BLaER1 treated with 17β-estradiol and CSF1 and Interleukin-3, amounts not matched to agents 10 nM and 100 nM (cell line): ENCODE data around the gene MYO1F.

Experiments
- H3K27ac ChIP-seq, 11 experiments: shearing (Covaris generic); formaldehyde crosslinking; 2 replicates each; pipeline ENCODE4 v1.8.1; 2022
- H3K27me3 ChIP-seq, 11 experiments: shearing (Covaris generic); formaldehyde crosslinking; 2 replicates each; pipeline ENCODE4 v1.8.1; 2022
- H3K36me3 ChIP-seq, 11 experiments: shearing (Covaris generic); formaldehyde crosslinking; 2 replicates each; pipeline ENCODE4 v1.8.1; 2022
- H3K4me1 ChIP-seq, 10 experiments: shearing (Covaris generic); formaldehyde crosslinking; 2 replicates each; pipeline ENCODE4 v1.8.1; 2022
- H3K4me2 ChIP-seq, 11 experiments: shearing (Covaris generic); formaldehyde crosslinking; 2 replicates each; pipeline ENCODE4 v1.8.1; 2022
- H3K4me3 ChIP-seq, 10 experiments: shearing (Covaris generic); formaldehyde crosslinking; 2 replicates each; pipeline ENCODE4 v1.8.1; 2022
- H3K9ac ChIP-seq, 11 experiments: shearing (Covaris generic); formaldehyde crosslinking; 2 replicates each; pipeline ENCODE4 v1.8.1; 2022
- H3K9me3 ChIP-seq, 11 experiments: shearing (Covaris generic); formaldehyde crosslinking; replicated peaks in 1 of 11; 2 replicates each; pipeline ENCODE4 v1.8.1; 2022
- H4K20me1 ChIP-seq, 11 experiments: shearing (Covaris generic); formaldehyde crosslinking; 2 replicates each; pipeline ENCODE4 v1.8.1; 2022
- Cebpa-rat ChIP-seq, 11 experiments: shearing (Covaris generic); IDR thresholded peaks; 2 replicates each; pipeline ENCODE4 v1.8.1; 2022

Gene MYO1F

DNA sequence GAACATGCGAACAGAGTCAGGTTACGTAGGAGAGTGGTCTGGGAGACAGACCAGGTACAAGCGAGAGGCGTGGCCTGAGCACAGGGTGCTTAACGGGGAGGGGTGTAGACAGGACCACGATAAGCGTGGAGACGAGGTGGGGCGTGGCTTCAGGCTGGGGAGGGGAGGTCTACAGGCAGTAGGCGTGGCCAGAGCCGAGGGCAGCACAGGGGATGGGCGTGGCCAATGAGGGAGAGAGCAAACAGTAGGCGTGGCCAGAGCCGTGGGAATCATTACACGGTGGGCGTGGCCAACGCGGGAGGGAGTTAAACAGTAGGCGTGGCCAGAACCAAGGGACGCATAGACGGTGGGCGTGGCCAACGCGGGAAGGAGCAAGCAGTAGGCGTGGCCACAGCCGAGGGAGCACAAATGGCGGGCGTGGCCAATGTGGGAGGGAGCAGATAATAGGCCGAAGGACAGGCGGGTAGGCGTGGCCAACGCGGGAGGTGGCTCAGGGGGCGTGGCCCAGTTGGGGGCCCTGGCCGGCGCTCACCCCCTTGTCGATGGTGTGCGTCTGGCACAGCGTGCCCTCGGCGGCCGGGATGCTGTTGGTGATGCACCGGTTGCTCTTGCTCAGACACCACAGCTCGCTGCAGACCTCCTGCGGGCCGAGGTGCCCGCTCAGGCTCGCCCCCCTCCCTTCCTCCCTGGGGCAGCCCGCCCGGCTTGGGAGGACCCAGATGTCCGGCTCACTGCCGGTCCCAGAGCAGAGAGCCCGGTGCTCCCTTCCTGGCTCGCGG is 15.2 kb upstream of the MYO1F start:
- no peak for TF ChIP-seq Cebpa-rat (IDR thresholded peaks at IDR 0.05)
- Histone ChIP-seq H3K4me1 (peaks cover 12 to 54% (median 45%) of the 10 kb centered on the region in 10 experiments), H3K27me3 (no peaks in the 10 kb centered on the region), H3K4me2 (peak overlapping the region in 10 of 11 experiments; percentile 26 to 73 (median 58); a peak in 18 of 22 replicates), H4K20me1 (peaks cover 0 to 26% (median 11%) of the 10 kb centered on the region in 11 experiments; a peak in 12 of 22 replicates), H3K27ac (no peak overlapping the region), H3K9ac (no peak overlapping the region), H3K36me3 (peaks cover 13 to 62% (median 30%) of the 10 kb centered on the region in 11 experiments; a peak in 19 of 22 replicates), H3K9me3 (peaks cover 10 to 32% (median 19%) of the 10 kb centered on the region in 11 experiments; a peak in 21 of 22 replicates), H3K4me3 (no peak overlapping the region)

DNA sequence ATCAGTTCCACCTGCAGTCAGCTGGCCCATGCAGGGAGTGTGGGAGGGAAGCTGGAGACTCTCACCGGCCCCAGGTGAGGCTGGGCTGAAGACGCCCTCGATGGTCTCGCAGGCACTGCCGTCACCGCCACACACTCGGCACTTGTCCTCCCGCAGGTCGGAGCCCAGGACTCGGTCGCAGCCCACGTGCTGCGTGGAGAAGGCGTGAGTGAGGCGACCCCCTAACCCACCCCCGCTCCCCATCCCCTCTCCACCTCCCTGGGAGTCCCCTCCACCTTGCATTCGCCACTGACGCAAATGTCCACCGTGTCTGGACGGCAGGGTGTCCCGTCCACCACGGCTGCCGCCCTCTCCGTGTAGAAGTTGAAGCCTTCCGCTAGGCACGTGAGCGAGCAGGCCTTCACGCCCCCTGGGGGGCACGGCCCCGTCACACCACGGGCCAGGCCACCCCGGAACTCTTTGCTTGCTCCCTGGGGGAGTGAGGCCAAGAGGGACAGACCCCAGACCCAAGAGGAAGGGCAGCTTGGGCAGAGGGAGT is 12.0 kb upstream of the MYO1F start:
- Histone ChIP-seq H3K27me3 (no peaks in the 10 kb centered on the region), H3K4me3 (no peak overlapping the region), H3K4me2 (no peak overlapping the region), H4K20me1 (peaks cover 0 to 29% (median 4%) of the 10 kb centered on the region in 11 experiments; a peak in 9 of 22 replicates), H3K27ac (no peak overlapping the region), H3K9me3 (peaks cover 9 to 21% (median 16%) of the 10 kb centered on the region in 11 experiments; a peak in 21 of 22 replicates), H3K36me3 (peaks cover 18 to 65% (median 34%) of the 10 kb centered on the region in 11 experiments; a peak in 21 of 22 replicates), H3K4me1 (peaks cover 0 to 26% (median 19%) of the 10 kb centered on the region in 10 experiments; a peak in 16 of 20 replicates), H3K9ac (no peak overlapping the region)
- TF ChIP-seq Cebpa-rat (IDR thresholded peaks at IDR 0.05), result no peak

DNA sequence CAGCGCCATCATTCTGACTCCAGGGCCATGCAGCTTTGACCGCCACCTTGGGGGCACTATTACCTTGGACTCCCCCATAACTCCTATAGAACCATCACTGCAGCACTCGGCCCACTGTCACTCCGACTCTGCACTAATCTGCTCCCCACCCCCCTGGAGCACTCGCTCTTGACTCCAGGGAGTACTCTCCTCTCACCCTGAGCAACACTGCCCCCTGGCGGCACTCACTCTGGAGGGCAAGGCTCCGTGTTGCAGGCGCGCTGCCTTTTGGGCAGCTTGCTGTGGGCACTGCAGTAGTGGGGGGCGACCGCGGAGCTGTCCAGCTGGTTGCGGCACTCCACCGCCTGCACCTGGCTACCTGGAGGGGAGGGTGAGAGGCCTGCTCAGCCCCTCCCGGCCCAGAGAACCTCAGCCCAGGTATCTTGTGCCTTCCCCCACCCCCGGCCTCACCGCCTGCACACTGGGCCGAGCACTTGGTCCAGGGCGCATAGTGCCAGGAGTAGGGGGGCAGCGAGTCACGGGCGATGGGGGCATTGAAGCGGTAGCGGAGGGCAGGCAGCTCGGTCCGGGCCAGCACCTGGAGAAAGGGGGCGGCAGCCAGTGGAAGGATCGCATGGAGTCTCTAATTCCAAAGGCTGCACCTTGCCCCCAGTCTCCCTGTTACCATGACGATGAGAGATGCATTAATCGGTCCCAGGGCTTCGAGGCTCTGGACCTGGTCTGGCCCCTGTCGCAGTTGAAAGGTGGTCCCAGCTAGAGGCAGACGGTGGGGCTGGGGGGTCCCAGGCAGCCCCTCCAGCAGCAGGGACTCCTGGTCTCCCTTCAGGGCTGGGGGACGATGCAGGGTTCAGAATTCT is 8.9 kb upstream of the MYO1F start:
- peaks cover 9 to 72% (median 30%) of the 10 kb centered on the region in 11 experiments; a peak in 20 of 22 replicates for H3K36me3 ChIP-seq
- H3K27me3 ChIP-seq, result no peaks in the 10 kb centered on the region
- H4K20me1 ChIP-seq, result peaks cover 0 to 22% (median 0%) of the 10 kb centered on the region in 11 experiments; a peak in 6 of 22 replicates
- H3K9ac ChIP-seq, result no peak overlapping the region
- peaks cover 2 to 9% (median 4%) of the 10 kb centered on the region in 10 experiments; a peak in 18 of 20 replicates for H3K4me1 ChIP-seq
- TF ChIP-seq Cebpa-rat (IDR thresholded peaks at IDR 0.05), result no peak
- no peak overlapping the region for H3K27ac ChIP-seq
- no peaks in the 10 kb centered on the region for H3K9me3 ChIP-seq
- no peak overlapping the region for H3K4me2 ChIP-seq
- H3K4me3 ChIP-seq, result no peak overlapping the region

DNA sequence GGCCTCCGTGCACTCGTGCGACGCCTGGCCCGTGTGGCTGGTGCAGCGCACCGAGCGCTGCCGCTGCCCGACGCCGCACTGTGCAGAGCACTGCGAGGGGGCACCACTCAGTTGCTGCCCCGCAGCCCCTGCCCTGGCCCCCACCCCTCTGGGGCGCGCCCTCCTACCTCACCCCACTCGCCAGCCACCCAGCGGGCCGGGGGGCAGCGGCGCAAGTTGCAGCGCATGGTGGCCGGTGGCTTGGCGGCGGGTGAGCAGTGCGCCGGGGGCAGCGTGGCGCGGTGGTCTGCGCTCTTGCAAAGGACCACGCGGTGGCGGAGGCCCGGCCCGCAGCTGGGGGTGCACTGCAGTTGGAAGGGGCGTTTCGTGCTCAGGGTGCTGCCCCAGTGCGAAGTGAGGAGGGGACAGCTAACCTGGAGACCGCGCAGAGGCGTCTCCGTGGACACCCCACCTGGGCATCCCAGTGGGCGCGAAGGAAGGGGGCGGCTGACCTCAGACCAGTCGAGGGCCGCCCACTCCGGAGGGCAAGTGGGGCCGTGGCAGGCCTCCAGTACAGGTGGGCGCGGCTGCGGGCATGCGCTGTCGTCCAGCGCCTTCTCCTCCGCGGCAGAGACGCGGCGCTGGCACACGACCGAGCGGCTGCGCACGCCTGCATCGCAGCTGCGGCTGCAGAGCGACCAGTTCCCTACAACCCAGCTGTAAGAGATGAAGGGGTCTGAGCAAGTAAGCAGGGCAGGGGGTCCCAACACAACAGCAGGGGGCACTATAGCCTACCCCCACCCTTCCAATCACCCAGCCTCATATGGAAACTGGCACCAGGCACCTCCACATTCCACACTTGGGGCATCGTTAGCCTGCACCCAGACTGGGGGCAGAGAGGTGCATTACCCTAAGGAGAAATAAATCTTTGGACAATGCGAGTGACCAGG is 8.0 kb upstream of the MYO1F start:
- peaks cover 0 to 22% (median 0%) of the 10 kb centered on the region in 11 experiments; a peak in 6 of 22 replicates for H4K20me1 ChIP-seq
- H3K4me2 ChIP-seq, result no peak overlapping the region
- no peaks in the 10 kb centered on the region for H3K27me3 ChIP-seq
- no peak overlapping the region for H3K4me3 ChIP-seq
- peaks cover 9 to 72% (median 30%) of the 10 kb centered on the region in 11 experiments; a peak in 20 of 22 replicates for H3K36me3 ChIP-seq
- no peaks in the 10 kb centered on the region for H3K9me3 ChIP-seq
- peaks cover 9 to 13% (median 11%) of the 10 kb centered on the region in 10 experiments; a peak in 17 of 20 replicates for H3K4me1 ChIP-seq
- no peak for TF ChIP-seq Cebpa-rat (IDR thresholded peaks at IDR 0.05)
- no peak overlapping the region for H3K27ac ChIP-seq
- H3K9ac ChIP-seq, result no peak overlapping the region

DNA sequence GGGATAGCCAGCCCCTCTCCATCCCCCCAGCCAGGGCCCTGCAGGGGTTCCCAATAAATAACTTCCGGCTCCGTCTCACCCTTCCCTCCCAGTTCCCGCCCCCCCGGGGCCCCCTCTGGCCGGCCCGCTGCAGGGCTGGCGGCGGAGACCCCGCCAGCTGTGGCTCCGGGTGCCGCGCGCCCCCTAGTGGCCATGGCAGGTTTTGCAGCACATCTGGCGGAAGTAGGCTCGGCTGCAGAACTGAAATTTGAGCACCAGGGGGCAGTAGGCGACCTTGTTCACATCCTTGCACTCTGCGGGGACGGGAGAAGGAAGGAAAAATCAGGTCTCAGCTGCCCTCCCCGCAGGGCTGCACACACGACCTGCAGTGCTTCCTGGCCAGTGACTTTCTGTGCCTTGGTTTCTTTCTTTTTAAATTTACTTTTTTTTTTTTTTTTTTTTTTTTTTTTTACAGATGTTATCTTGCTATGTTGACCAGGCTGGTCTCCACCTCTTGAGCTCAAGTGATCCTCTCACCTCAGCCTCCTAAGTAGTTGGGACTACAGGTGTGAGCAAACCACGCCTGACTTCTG is 3.6 kb upstream of the MYO1F start:
- Histone ChIP-seq H3K27me3 (peaks cover 0 to 7% (median 0%) of the 10 kb centered on the region in 11 experiments; a peak in 2 of 22 replicates), H3K27ac (peak overlapping the region in 10 of 11 experiments; percentile 42 to 73 (median 64); a peak in 18 of 22 replicates), H3K4me3 (peak overlapping the region in 2 of 10 experiments; percentile 33 to 34; a peak in 3 of 20 replicates), H3K4me1 (peaks cover 38 to 54% (median 43%) of the 10 kb centered on the region in 10 experiments), H3K9ac (peak overlapping the region; percentile 48 to 65 (median 53); a peak in 17 of 22 replicates), H3K9me3 (no peaks in the 10 kb centered on the region), H3K36me3 (peaks cover 17 to 46% (median 24%) of the 10 kb centered on the region in 11 experiments; a peak in 21 of 22 replicates), H4K20me1 (peaks cover 0 to 32% (median 3%) of the 10 kb centered on the region in 11 experiments; a peak in 7 of 22 replicates), H3K4me2 (peak overlapping the region; percentile 58 to 99 (median 96))
- TF ChIP-seq Cebpa-rat (IDR thresholded peaks at IDR 0.05), result no peak

DNA sequence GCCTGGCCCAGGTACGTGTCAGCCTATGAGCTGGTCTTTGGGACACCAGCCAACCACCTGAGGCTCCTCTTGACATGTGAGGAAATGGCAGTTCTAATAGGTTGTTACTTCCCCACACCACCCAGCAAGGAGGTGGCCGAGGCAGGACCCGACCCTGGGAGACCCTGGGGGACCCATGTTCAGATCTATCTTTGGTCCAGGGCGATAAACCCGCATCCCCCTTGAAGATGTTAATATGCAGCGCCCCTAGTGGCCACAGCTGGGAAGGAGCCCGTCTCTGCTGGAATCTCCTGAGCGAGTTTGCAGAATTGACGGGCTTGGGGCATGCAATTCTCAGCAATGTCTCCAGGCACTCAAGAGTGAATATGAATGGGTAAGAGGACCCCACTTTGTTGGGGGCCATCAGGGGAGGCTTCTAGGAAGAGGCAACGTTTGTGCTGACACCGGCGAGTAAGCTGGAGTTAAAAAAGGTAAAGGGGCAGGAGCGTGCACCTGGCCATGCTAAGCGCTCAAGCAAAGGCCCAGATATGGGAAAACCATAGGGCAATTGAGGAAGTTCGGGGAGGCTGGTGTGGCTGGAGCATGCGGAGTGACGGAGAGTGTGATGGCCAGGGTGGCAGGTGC is 1.5 kb upstream of the MYO1F start:
- H3K4me1 ChIP-seq, result peaks cover 55 to 70% (median 56%) of the 10 kb centered on the region in 10 experiments
- peaks cover 6 to 43% (median 25%) of the 10 kb centered on the region in 11 experiments; a peak in 20 of 22 replicates for H3K36me3 ChIP-seq
- H3K27ac ChIP-seq, result peak overlapping the region in 9 of 11 experiments; percentile 90 to 99 (median 96); a peak in 18 of 22 replicates

More for the DNA sequence above, 1.5 kb upstream of the MYO1F start:
- Histone ChIP-seq H4K20me1 (peaks cover 0 to 38% (median 0%) of the 10 kb centered on the region in 11 experiments; a peak in 7 of 22 replicates), H3K4me2 (peak overlapping the region; percentile 74 to 99 (median 97)), H3K27me3 (peaks cover 0 to 7% (median 0%) of the 10 kb centered on the region in 11 experiments; a peak in 2 of 22 replicates), H3K9ac (peak overlapping the region in 4 of 11 experiments; percentile 87 to 93 (median 90); a peak in 7 of 22 replicates), H3K9me3 (peaks cover 0 to 5% (median 0%) of the 10 kb centered on the region in 11 experiments; a peak in 1 of 22 replicates), H3K4me3 (no peak overlapping the region)
- TF ChIP-seq Cebpa-rat (IDR thresholded peaks at IDR 0.05), result no peak
